CD4-positive, alpha-beta T cell (primary cell): ENCODE measurements around the gene NCOA4. TPM values are rescaled to one million over a fixed set of nuclear protein-coding genes. Genes with fewer than 3 reads are reported as not detected.

Experiments
- ATAC-seq: fragments of 200-7000 bp; cut with Tn5 transposase; one replicate; pipeline ENCODE4 v1.10.0; 2022; ENCODE audit warnings: mild to moderate bottlenecking; ENCODE audit not compliant: poor library complexity
- CTCF ChIA-PET: fragments of 350-600 bp; sonication (Branson Sonifier 250); formaldehyde crosslinking; loops from one replicate; lab custom pipeline; 2021; ENCODE audit warnings: antibody characterized with exemption, inconsistent platforms; lab: Charles Lee
- POLR2A ChIA-PET: fragments of 350-600 bp; sonication (Branson Sonifier 250); formaldehyde crosslinking; loops from one replicate; lab custom pipeline; 2021; ENCODE audit warnings: antibody characterized with exemption, inconsistent platforms; lab: Charles Lee
- DNase-seq, 14 experiments: peaks; one replicate each; pipeline ENCODE4 v3.0.0-alpha.2; 2013 to 2020; ENCODE audit warnings: mixed read lengths in 2 of 14
- H3K27ac ChIP-seq, 2 donors: one replicate each; pipeline versions ENCODE4 v1.5.1 to v1.7.0; 2013; ENCODE audit warnings: low read length in 2 of 2, low read depth in 1 of 2, mild to moderate bottlenecking in 1 of 2
- H3K27me3 ChIP-seq, 2 experiments: 1 replicate in 1 of 2; 2 replicates in 1 of 2; pipeline versions ENCODE4 v1.6.1 to v1.7.0; 2013; ENCODE audit warnings: low read length in 2 of 2, control low read depth in 1 of 2, mild to moderate bottlenecking in 1 of 2, moderate library complexity in 1 of 2; ENCODE audit not compliant: insufficient read depth in 2 of 2, control insufficient read depth in 1 of 2
- H3K36me3 ChIP-seq: one replicate; pipeline ENCODE4 v1.6.1; 2013; ENCODE audit warnings: low read length, control low read depth; ENCODE audit not compliant: insufficient read depth
- H3K4me1 ChIP-seq: one replicate; pipeline ENCODE4 v1.6.1; 2013; ENCODE audit warnings: low read length, control low read depth; ENCODE audit not compliant: insufficient read depth
- H3K4me3 ChIP-seq: one replicate; pipeline ENCODE4 v1.5.1; 2013; ENCODE audit warnings: mild to moderate bottlenecking, low read length, moderate library complexity
- H3K9me3 ChIP-seq, 2 experiments: 1 replicate in 1 of 2; 2 replicates in 1 of 2; pipeline versions ENCODE4 v1.6.1 to v1.7.0; 2013; ENCODE audit warnings: low read length in 2 of 2, mild to moderate bottlenecking in 2 of 2, control low read depth in 1 of 2, moderate library complexity in 1 of 2; ENCODE audit not compliant: control insufficient read depth in 1 of 2, insufficient read depth in 1 of 2
- H3K27ac Mint-ChIP-seq: one replicate; pipeline ENCODE4 v1.8.0; 2020; ENCODE audit warnings: mixed read lengths
- H3K27me3 Mint-ChIP-seq: one replicate; pipeline ENCODE4 v1.8.0; 2021; ENCODE audit warnings: mixed read lengths
- H3K36me3 Mint-ChIP-seq: one replicate; pipeline ENCODE4 v1.8.0; 2021; ENCODE audit warnings: low read depth, mixed read lengths
- H3K4me1 Mint-ChIP-seq: one replicate; pipeline ENCODE4 v1.8.0; 2021; ENCODE audit warnings: low read depth, mixed read lengths
- H3K4me3 Mint-ChIP-seq: one replicate; pipeline ENCODE4 v1.8.0; 2020; ENCODE audit warnings: mild to moderate bottlenecking, mixed read lengths
- H3K9me3 Mint-ChIP-seq: one replicate; pipeline ENCODE4 v1.8.0; 2020; ENCODE audit warnings: mixed read lengths
- CTCF ChIP-seq: fragments of 200-600 bp; IDR thresholded peaks from one replicate; pipeline ENCODE4 v1.8.0; 2022; ENCODE audit warnings: antibody characterized with exemption, mild to moderate bottlenecking
- intact Hi-C, 2 experiments: fragments of 100-400 bp; cut with DNase I in 1 of 2; cut with micrococcal nuclease in 1 of 2; formaldehyde crosslinking; loops; one replicate each; pipeline versions ENCODE4 v1.15.1 to v1.9.0; 2023 to 2025; cut with DNase I, micrococcal nuclease
- total RNA-seq, 174 experiments: library from RNA in 2 of 174; stranded (reverse) in 2 of 174; gene quantifications; one replicate each; pipeline ENCODE4 v1.2.3 and lab custom pipeline; 2021 to 2026

Gene NCOA4
- total RNA-seq, 2 experiments from 2014 or later, result 41.0 to 42.9 TPM

GRCh38 chr10:46069771-46070463 is 39.5 kb upstream of the NCOA4 start:
- Mint-ChIP-seq H3K9me3 (no peaks in the 10 kb centered on the region), H3K27me3 (no peaks in the 10 kb centered on the region), H3K36me3 (no peaks in the 10 kb centered on the region), H3K4me1 (peaks cover 9% of the 10 kb centered on the region), H3K4me3 (no peak overlapping the region), H3K27ac (no peak overlapping the region)
- H3K4me3 ChIP-seq, result no peak overlapping the region
- DNase-seq (no peak), ATAC-seq (no peak)
- TF ChIP-seq CTCF, result no peak
- no peaks in the 10 kb centered on the region for H3K36me3 ChIP-seq
- H3K4me1 ChIP-seq, result no peaks in the 10 kb centered on the region
- ChIA-PET POLR2A (no interaction called here), CTCF (no interaction called here)
- H3K27me3 ChIP-seq, result no peaks in the 10 kb centered on the region
- intact Hi-C loops, result no loop called here
- H3K9me3 ChIP-seq, result peaks cover 0 to 3% of the 10 kb centered on the region in 2 experiments
- no peak overlapping the region for H3K27ac ChIP-seq

GRCh38 chr10:46068905-46069304 is 38.5 kb upstream of the NCOA4 start:
- no peak overlapping the region for H3K27ac Mint-ChIP-seq
- DNase-seq (no peak), ATAC-seq (no peak)
- peaks cover 9% of the 10 kb centered on the region for H3K4me1 Mint-ChIP-seq
- H3K4me3 Mint-ChIP-seq, result no peak overlapping the region
- no peaks in the 10 kb centered on the region for H3K9me3 Mint-ChIP-seq
- no peaks in the 10 kb centered on the region for H3K36me3 ChIP-seq
- H3K4me1 ChIP-seq, result no peaks in the 10 kb centered on the region
- no peak overlapping the region for H3K4me3 ChIP-seq
- H3K27me3 Mint-ChIP-seq, result no peaks in the 10 kb centered on the region
- intact Hi-C loops, result no loop called here
- ChIA-PET CTCF (no interaction called here), POLR2A (interaction anchor here (1.1 kb wide), 1 partner anchor 8 kb away, joined by 3 read pairs; no protein-coding TSS in a partner anchor)
- H3K36me3 Mint-ChIP-seq, result no peaks in the 10 kb centered on the region
- TF ChIP-seq CTCF, result no peak
- peaks cover 0 to 3% of the 10 kb centered on the region in 2 experiments for H3K9me3 ChIP-seq
- no peak overlapping the region for H3K27ac ChIP-seq
- H3K27me3 ChIP-seq, result no peaks in the 10 kb centered on the region

GRCh38 chr10:46068117-46068516 is 37.7 kb upstream of the NCOA4 start:
- CTCF ChIA-PET, result no interaction called here
- Histone ChIP-seq H3K36me3 (no peaks in the 10 kb centered on the region), H3K4me1 (no peaks in the 10 kb centered on the region), H3K9me3 (peaks cover 0 to 2% of the 10 kb centered on the region in 2 experiments), H3K27me3 (no peaks in the 10 kb centered on the region), H3K27ac (no peak overlapping the region), H3K4me3 (no peak overlapping the region)
- H3K27me3 Mint-ChIP-seq, result no peaks in the 10 kb centered on the region
- ATAC-seq (no peak), DNase-seq (no peak)
- POLR2A ChIA-PET, result interaction anchor here (1.1 kb wide), 1 partner anchor 9 kb away, joined by 3 read pairs; no protein-coding TSS in a partner anchor
- H3K27ac Mint-ChIP-seq, result no peak overlapping the region
- intact Hi-C loops, result no loop called here
- TF ChIP-seq CTCF, result no peak
- H3K4me3 Mint-ChIP-seq, result no peak overlapping the region
- H3K9me3 Mint-ChIP-seq, result no peaks in the 10 kb centered on the region
- H3K36me3 Mint-ChIP-seq, result no peaks in the 10 kb centered on the region
- peaks cover 9% of the 10 kb centered on the region for H3K4me1 Mint-ChIP-seq
